22Rv1 (cell line): ENCODE results near the gene ZBTB4.

Experiments
- CTCF ChIP-seq: fragments of 450-650 bp; IDR thresholded peaks from 2 replicates; pipeline ENCODE4 v1.5.1; 2017; ENCODE audit warnings: mild to moderate bottlenecking
- ZFX ChIP-seq: fragments of 450-650 bp; IDR thresholded peaks from 2 replicates; pipeline ENCODE4 v1.6.1; 2017; ENCODE audit warnings: antibody characterized with exemption, borderline replicate concordance

DNA sequence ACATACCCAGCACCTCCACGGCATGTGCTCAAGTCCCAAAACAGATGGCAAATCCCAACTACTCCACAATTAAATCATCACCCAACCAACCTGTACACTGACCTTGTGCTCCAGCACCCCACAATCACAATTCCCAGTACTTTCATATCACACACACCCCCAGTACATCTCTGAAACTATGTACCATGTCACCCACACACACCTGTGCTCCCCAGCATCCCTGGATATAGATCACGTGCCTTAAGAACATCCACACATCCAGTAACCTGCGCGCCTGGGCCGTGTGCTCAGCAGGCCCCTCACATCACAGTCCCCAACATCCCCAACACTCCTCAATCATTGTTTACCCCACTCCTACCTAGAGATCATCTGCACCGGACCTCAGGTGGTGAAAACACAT lies 69.7 kb downstream of the ZBTB4 start:
- TF ChIP-seq CTCF = no peak
- no peak for TF ChIP-seq ZFX
